Measurements from ENCODE around the gene MED31. TPM values are rescaled to one million over a fixed set of nuclear protein-coding genes. Genes with fewer than 3 reads are reported as not detected.

Gene MED31
- total and polyA plus RNA-seq, 10 donors, result 6.0 to 28.9 (median 16.8) TPM

DNA sequence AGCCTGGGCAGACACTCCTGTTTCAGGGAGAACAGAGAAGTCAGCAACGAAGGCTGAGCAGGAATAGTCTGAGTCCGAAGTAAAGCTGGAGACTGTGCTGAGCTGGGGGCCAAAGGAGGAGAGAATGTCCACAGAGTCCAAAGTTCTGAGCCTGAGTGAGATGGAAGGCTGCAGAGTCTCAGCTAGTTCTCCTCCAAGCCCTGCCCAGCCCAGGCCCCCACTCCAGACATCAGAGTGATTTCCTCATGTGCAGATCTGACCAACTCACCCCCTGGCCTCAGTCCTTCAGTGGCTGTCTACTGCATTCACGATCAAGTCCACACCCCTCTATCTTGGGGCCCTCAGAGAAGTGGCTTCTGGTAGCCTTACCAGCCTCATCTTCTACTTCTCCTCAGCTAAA, 40.1 kb upstream of the MED31 start:
- TF ChIP-seq, protein P1, sequence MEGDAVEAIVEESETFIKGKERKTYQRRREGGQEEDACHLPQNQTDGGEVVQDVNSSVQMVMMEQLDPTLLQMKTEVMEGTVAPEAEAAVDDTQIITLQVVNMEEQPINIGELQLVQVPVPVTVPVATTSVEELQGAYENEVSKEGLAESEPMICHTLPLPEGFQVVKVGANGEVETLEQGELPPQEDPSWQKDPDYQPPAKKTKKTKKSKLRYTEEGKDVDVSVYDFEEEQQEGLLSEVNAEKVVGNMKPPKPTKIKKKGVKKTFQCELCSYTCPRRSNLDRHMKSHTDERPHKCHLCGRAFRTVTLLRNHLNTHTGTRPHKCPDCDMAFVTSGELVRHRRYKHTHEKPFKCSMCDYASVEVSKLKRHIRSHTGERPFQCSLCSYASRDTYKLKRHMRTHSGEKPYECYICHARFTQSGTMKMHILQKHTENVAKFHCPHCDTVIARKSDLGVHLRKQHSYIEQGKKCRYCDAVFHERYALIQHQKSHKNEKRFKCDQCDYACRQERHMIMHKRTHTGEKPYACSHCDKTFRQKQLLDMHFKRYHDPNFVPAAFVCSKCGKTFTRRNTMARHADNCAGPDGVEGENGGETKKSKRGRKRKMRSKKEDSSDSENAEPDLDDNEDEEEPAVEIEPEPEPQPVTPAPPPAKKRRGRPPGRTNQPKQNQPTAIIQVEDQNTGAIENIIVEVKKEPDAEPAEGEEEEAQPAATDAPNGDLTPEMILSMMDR (IDR thresholded peaks at IDR 0.05 in 8 of 11, conservative IDR thresholded peaks at IDR 0.05 in 3 of 11), result no peak
- no peak for TF ChIP-seq POLR2A (IDR thresholded peaks at IDR 0.05)
- TF ChIP-seq POLR2AphosphoS5 (IDR thresholded peaks at IDR 0.05), result no peak
- Histone ChIP-seq H3K36me3 (no peaks in the 10 kb centered on the region), H3K27ac (no peak overlapping the region), H3K9me3 (no peaks in the 10 kb centered on the region), H3K4me3 (no peak overlapping the region), H3K4me1 (no peaks in the 10 kb centered on the region), H3K27me3 (replicated peaks in 1 of 7) (peaks cover 0 to 56% (median 0%) of the 10 kb centered on the region in 7 donors)
- intact Hi-C loops (cut with DNase I; ENCODE audit: low total_unique reads), result no loop called here
- 80 to 86% (median 83%) methylated on average over 3 of the region's 3 CpGs for WGBS, 5 donors
- DNase-seq, result no peak

DNA sequence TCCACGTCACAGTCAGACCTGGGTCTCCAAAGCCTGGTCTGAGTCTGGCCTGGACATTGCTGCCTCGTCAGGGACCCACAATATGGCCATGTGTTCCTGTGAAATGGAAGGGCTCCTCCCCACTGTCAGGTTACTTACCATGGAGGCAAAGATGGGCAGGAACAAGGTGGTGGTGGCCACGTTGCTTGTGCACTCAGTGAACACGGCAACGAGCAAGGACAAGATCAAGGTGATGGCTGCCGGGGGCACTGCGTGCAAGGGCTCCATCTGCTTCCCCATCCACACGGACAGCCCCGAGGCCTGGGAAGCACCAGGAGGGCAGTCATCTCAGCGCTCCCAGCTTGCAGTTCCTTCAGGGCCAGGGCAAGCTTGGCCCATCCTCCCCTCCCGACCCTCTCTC, 39.2 kb upstream of the MED31 start:
- WGBS, 5 donors, result 82 to 89% (median 84%) methylated on average over 11 of the region's 11 CpGs
- Histone ChIP-seq H3K27me3 (replicated peaks in 1 of 7) (peaks cover 0 to 56% (median 0%) of the 10 kb centered on the region in 7 donors), H3K4me1 (no peaks in the 10 kb centered on the region), H3K4me3 (no peak overlapping the region), H3K27ac (no peak overlapping the region), H3K36me3 (no peaks in the 10 kb centered on the region), H3K9me3 (no peaks in the 10 kb centered on the region)
- no peak for TF ChIP-seq POLR2A (IDR thresholded peaks at IDR 0.05)
- no peak for TF ChIP-seq POLR2AphosphoS5 (IDR thresholded peaks at IDR 0.05)
- TF ChIP-seq, protein P1 (IDR thresholded peaks at IDR 0.05 in 8 of 11, conservative IDR thresholded peaks at IDR 0.05 in 3 of 11), result no peak
- DNase-seq, result no peak
- intact Hi-C loops (cut with DNase I; ENCODE audit: low total_unique reads), result no loop called here

DNA sequence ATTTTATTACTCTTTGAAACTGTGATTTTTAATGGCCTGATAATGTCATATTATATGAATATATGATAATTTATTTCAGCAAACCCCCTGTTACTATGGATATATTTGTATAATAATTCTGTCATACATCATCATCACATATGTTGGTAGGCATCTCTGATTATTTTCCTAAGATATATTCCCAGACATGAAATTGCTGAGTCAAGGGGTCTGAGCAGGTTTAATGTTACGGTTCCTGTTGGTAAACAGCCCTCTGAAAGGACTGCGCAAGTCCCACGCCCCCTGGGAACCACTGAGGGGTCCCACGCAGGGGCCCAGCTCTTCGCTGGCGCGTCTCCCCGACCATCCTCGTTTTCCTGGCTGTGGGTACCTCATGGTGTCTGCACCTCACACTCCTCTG, 37.5 kb upstream of the MED31 start:
- no peak overlapping the region for H3K27ac ChIP-seq
- H3K9me3 ChIP-seq, result no peaks in the 10 kb centered on the region
- DNase-seq, result no peak
- H3K27me3 ChIP-seq (replicated peaks in 1 of 7), result peaks cover 0 to 56% (median 0%) of the 10 kb centered on the region in 7 donors
- no peaks in the 10 kb centered on the region for H3K36me3 ChIP-seq
- no peaks in the 10 kb centered on the region for H3K4me1 ChIP-seq
- TF ChIP-seq POLR2A (IDR thresholded peaks at IDR 0.05) (no peak), POLR2AphosphoS5 (IDR thresholded peaks at IDR 0.05) (no peak)
- TF ChIP-seq, protein P1 (IDR thresholded peaks at IDR 0.05 in 8 of 11, conservative IDR thresholded peaks at IDR 0.05 in 3 of 11), result no peak
- intact Hi-C loops (cut with DNase I; ENCODE audit: low total_unique reads), result no loop called here
- H3K4me3 ChIP-seq, result no peak overlapping the region
- WGBS, 5 donors, result 84 to 92% (median 87%) methylated on average over 9 of the region's 9 CpGs

DNA sequence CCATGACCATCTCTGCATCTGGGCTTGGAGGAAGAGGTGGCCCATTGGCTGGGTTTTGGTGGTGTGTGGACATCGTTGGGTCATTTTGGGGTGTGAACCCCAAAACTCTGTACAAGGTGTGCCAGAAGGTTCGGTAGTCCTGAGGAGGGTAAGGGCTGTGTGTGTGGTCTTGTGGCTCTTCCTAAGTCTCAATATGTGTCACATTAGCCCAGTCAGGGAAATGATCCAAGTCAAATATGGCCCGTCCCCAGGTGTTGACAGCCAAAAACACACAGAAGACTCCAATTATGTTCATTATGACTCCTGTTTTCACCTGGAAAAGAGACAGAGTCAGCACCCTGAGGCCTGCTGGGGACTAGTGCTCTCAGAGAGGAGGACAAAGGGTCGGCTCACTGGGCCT, 34.6 kb upstream of the MED31 start:
- Histone ChIP-seq H3K27ac (no peak overlapping the region), H3K27me3 (replicated peaks in 1 of 7) (peaks cover 0 to 65% (median 0%) of the 10 kb centered on the region in 7 donors), H3K4me1 (no peaks in the 10 kb centered on the region), H3K4me3 (no peak overlapping the region), H3K36me3 (no peaks in the 10 kb centered on the region), H3K9me3 (no peaks in the 10 kb centered on the region)
- TF ChIP-seq, protein P1 (IDR thresholded peaks at IDR 0.05 in 8 of 11, conservative IDR thresholded peaks at IDR 0.05 in 3 of 11), result no peak
- WGBS, 5 donors, result 72 to 94% (median 89%) methylated on average over 3 to 4 of the region's 4 CpGs
- DNase-seq, result no peak
- intact Hi-C loops (cut with DNase I; ENCODE audit: low total_unique reads), result no loop called here
